ENCODE results near the gene ZNF787.

The ZNF787 gene

DNA sequence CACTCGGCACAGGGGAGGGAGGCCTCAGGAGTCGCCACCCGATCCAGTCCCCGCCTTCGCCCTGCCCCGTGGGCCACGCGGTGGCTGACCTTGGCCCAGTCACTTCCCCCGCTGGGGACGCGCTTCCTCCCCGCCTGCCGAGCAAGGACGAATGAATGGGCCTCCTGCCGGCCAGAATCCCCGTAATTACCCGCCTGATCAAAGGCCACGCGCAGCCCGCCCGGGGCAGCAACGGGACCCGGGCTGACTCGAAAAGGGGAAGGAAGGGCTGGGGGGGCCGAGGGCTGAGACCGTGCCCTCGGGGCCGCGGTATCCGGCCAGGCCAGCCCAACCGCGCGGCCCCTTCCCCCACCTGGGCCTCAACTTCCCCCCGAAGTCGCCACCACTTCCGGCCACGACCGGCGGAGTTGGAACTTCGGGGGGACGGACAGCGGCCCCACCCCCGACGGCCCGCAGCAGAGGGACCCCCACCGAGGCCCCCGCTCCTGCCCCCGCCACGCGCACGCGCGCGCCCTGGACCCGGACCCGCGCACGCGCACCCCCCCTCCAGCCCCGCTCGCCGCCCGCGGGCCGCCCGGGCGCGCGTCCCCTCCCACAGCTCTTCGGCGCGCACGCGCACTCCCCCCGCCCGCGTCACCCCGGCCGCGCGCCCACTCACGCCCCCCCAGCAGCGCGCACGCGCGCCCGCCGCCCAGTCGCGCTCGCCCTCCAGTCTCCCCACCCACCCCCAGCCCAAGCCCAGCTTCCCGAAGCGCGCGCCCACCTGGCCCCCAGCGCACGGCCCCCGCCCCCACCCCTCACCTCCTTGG lies 520 bp downstream of the ZNF787 start:
- DNase-seq (ENCODE audit: low read depth in 1 of 2, low spot score in 1 of 2): peak; percentile 59 to 70

DNA sequence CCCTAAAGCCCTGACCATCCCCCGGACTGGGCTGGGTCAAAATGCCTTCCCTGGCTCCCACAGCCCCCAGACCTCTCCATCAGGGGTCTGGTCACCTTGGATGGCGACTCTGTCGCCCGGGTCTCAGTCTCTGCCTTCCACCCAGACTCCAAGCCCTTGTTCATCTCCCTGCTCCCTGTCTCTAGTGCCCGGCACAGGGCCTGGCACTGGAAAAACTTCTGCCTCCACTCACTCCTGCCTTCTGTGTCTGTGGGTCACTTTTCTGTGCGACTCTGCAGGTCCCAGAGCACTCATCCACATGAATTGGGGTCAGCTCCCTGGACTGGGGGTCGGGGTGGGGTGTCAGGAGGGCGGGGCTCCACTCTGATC lies 1.1 kb downstream of the ZNF787 start:
- no peak for DNase-seq (ENCODE audit: low read depth in 1 of 2, low spot score in 1 of 2)

DNA sequence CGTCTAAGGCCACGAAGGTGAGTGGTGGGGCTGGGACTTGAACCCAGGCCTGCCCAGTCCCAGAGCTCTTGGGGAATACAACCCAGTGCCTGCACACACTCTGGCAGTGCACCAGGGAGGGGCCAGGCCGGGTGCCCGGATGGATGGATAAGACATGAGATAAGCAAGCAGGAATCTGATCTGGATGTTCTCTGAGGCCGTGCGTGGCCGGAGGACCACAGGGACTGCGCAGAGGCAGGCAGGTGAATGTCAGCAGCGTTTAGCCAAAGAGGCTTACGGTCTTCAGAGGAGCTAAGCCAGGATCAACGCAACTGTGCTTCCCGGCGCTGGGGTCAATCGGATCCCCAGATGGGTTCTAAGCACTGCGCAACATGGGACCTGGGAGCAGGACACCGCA lies 1.5 kb downstream of the ZNF787 start:
- no peak for DNase-seq (ENCODE audit: low read depth in 1 of 2, low spot score in 1 of 2)

DNA sequence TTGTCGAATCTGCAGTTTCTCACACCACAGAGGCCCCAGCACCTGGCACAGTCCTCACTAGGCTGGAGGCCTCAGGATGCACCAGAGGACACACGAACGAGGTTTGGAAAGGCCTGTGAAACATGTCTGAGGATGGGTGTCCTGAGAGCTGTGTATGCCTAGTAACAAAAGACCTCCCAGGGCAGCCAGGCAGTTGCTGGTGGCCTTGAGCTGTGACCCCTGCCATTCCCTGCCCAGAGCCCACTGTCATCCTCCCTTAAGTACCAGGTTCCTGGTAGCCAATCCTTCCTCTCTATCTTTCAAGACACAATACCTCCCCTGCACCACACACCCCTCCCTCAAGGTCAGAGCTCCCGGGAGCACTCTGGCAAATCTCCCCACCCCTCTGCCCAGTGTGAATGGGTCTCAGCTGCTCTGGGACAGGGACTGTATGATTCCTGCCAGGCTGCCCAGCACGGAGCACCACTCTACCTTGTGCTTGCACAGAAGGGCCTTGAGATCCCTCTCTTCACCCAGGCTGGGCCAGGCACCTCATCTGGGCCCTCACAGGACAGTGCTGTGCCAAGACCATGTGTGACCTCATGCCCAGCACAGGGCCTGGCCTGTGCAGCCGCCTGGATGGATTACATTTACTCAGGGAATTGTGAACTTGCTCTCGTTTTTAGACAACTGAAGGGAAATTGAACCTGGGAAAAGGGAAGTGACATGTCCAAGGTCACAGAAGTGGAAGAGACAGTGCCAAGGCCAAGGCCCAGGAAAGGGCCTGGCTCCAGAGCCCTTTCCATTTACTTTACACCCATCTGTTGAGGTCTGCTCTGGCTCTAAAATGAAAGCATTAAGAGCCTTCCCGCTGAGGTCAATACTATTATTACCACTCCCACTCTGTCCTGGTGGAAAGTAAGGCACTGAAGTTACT lies 2.2 kb downstream of the ZNF787 start:
- DNase-seq (ENCODE audit: low read depth in 1 of 2, low spot score in 1 of 2): no peak

DNA sequence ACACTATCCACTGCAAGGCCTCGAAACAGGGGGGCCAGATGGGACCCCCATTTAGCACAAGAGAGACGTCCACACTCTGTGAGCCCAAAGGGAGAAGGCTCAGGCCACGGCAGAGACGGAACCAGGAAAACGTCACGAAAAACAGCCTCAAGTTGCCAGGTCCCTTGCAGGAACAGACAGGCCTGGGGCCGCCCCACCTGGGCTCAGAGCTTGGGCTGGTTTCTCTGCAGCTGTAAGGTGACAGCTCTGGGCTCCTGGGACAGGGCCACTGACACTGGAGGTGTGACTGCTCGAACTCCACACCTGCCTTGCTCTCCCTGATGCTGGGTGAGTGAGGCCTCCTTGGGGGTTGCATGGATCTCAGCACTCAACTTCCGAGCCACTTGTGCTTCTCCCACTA lies 3.2 kb downstream of the ZNF787 start:
- DNase-seq (ENCODE audit: low read depth in 1 of 2, low spot score in 1 of 2): no peak

DNA sequence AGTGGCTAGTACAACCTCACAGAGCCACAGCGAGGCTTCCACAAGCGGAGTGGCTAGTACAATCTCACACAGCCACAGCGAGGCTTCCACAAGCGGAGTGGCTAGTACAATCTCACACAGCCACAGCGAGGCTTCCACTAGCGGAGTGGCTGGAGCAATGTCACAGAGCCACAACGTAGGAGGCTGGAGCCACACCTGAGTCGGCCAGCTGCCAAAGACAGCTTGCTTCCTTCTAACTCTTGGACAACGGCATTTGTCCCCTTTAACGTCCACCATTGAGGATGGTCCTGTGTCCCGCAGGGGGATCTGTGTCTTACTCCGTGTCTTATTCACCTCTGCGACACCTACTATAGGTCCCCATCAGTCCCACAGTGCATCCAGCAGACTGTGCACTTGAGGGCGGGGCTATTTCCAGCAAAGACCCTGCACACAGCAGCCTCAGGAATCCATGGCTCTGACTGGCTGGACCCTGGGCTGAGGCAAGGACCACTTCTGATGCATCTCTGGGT lies 3.7 kb downstream of the ZNF787 start:
- DNase-seq (ENCODE audit: low read depth in 1 of 2, low spot score in 1 of 2): no peak

DNA sequence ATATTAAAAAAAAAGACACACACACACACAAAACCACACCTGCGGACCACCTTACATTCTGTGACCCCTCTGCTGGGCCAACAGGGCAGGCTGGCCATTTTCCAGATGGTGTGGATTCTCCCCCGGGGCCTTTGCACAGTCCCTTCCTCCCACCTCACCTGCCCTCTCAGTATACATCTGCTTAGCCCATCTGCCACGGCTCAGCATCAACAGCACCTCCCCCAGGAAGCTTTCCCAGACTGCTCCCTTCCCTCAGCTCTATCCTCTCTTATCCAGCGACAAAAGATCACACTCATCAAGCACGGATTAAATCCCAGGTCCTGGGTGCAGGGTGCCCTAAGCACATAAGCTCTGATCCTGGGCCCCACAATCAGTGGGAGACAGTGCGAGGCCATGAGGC lies 4.5 kb downstream of the ZNF787 start:
- DNase-seq (ENCODE audit: low read depth in 1 of 2, low spot score in 1 of 2): no peak

DNA sequence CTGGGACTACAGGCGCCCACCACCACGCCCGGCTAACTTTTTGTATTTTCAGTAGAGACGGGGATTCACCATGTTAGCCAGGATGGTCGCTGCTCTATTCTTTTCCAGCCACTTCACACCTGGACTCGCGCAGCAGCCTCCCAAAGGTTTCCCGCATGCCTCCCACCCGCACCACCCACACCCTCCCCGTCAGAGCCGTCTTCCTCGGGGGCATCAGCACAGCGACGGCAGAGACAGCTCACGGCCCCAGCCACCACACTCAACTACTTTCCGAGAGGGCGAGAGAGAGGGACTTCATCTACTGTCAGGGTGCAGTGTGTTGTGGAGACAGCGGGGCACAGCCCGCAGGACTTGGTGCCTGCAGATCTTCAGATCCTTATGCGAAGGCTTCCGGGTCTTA lies 5.6 kb downstream of the ZNF787 start:
- DNase-seq (ENCODE audit: low read depth in 1 of 2, low spot score in 1 of 2): no peak

DNA sequence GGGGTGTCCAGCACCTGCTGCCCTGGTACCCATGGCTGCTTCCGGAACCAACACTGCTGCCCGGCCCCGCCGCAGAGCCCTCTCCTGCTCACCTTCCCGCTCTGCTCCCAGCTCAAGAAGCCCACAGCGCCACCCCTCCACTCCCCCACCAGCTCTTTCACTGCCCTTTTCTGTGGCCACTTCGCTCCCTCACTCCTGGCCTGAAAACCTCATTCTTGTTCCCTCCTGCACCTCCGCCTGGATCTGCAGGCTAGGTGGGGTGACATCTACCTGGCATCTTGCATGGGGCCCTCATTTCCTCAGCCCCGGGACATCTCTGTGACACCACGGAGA lies 6.4 kb downstream of the ZNF787 start:
- no peak for DNase-seq (ENCODE audit: low read depth in 1 of 2, low spot score in 1 of 2)

DNA sequence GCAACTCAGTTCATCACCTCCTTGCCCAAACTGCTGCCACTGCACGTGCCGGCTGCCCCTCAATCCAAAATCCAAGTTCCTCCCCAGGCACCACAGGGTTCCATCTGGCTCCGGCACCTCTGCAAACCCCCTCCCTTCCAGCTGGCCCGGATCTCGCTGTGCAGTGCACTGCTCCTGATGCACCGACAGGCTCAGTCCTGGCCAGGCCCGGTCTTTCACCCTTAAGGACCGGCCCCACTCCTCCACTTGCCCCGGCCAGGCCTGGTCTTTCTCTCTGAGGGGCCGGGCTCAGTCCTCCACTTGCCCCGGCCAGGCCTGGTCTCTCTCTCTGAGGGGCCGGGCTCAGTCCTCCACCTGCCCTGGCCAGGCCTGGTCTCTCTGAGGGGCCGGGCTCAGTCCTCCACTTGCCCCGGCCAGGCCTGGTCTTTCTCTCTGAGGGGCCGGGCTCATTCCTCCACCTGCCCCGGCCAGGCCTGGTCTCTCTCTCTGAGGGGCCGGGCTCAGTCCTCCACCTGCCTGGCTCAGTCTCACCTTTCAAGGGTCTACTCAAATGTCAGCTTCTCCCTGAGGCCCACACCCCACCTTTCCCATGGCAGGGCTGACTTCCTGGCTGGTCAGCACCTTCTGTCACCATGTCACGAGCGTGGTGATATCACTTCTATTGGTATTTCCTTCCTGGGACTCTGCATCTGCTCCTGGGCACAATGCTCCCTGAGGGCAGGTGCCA lies 6.9 kb downstream of the ZNF787 start:
- DNase-seq (ENCODE audit: low read depth in 1 of 2, low spot score in 1 of 2): no peak

DNA sequence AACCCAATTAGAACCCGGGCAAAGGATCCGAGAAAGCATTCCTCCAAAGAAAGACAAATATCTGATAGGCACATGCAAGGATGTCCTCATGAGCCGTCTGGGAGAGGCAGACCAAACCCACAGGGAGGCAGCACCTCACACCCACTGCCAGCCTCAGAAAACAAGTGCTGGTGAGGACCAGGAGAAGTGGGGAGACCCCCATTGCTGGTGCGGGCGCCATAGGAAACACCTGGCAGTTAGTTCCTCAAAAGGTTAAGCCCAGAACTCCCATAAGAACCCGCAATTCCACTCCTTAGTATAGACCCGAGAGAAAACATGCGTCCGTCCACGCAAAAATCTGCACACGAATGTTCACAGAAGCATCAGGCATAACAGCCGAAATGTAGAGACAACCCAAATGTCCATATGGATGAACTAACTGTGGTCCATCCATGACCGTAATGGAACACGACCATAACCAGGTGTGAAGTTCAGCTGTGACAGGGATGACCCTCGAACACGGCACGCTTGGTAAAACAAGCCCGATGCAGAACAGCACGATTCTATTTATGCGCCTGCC lies 7.9 kb downstream of the ZNF787 start:
- no peak for DNase-seq (ENCODE audit: low read depth in 1 of 2, low spot score in 1 of 2)

DNA sequence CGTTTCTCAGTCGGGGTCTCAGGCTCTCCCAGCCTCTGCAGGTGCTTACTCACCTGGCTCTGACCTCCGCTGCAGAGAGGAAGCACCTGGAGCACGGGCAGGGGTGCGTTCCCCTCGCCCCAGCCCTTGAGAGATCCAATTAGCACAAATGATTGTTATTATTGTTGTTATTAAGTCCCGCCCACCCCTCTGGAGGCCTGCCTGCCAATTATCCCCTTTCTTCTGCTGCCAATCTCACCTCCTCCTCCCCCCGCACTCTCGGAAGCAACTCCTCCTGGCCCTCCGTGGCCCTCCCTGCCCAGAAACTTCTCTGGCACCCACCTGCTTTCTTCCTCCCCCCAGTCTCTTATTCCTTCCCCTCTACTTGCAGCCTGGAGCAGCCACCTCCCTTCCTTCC lies 8.8 kb downstream of the ZNF787 start:
- no peak for DNase-seq (ENCODE audit: low read depth in 1 of 2, low spot score in 1 of 2)

DNA sequence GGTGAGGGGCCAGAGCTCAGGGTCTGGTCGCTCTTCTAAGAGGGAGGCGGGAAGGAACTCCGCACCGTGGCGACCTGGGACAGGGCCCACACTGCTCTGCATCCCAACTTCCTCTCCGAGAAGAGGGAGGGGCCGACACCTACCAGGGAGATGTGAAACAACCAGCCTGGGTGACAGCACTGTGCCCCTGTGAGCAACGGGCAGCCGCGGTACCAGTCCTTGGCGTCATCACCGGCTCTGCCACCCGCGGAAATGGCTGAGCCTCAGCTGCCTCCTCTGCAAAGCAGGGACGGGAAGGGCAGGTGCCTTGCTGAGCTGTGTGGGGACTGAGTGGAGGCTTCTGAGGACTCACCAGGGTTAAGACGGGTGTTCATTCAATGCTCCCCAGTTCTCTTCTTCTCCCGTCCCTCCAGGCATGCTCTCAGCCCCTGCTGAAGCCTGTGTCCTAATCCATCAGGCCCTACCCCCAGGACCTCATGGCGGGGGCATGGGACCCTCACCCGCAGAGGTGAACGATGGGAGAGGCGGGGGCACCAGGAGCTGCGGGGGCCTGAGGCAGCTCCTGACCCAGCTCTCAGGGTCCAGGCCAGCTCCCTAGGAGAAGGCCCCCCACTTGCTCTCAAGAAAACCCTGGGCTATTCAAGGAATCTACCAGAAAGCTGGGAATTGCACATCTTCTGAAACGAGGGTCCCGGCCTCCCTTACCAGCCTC lies 9.3 kb downstream of the ZNF787 start:
- peak in 1 of 2 donors; percentile 16 for DNase-seq (ENCODE audit: low read depth in 1 of 2, low spot score in 1 of 2)

DNA sequence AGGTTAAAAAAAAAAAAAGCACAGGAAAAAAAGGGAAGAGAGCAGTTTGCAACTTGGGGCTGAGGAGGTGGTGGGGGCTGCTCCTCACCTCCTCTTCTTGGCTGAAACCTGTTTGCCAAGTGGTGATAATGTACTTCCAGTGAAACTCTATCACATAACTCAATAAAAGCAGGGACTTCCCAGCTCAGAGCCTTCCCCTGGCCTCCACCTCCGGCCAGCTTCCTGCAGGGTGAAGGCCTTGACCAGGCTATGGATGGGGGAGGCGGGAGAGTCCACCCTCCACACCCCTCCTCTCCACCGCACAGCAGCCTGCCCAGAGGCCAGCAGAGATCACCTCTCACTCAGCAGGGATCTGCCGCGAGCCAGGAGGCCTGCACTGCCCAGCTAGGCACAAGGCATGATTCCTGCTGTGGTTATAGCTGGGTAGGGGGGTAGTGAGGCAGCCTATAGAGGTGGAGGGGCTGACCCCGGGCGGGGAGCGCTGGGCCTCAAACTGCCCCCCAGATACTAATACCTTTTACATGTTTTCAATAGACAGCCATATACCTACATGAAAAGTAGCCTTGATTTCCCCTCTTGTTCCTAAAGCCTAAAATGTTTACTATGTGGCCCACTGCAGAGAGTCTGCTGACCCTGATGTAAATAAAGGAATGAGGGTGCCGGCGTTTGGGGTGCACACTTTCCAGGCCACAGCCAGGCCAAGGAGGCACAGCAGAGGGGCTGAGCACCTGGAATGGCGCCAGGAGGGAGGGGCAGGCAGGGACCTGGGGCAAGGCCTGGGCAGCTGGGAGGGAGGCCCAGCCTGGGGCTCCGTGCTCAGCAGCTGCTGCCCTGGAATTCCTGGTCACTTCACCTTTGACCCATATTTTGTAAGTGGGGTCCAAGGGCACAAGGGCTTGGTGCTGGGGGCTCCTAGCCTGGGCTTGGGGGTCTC lies 10.3 kb downstream of the ZNF787 start:
- no peak for DNase-seq (ENCODE audit: low read depth in 1 of 2, low spot score in 1 of 2)

DNA sequence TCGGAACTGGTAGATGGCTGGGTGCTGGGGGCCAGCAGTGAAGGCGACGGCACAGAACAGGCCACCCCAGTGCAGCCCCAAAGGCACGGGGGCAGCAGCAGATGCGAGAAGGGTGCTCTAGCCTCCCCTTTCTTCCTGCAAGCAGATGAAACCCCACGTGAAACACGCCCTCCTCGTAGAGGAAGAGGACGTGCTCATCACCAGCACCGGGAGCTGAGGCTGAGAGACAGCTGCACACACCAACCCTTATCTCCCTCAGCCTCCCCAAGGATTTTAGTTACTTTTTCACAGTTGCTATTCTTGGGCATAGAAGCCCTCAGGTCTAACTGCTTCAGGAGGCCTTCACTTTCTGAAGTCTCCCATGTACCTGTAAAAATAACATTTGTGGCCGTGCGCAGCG lies 11.9 kb downstream of the ZNF787 start:
- DNase-seq (ENCODE audit: low read depth in 1 of 2, low spot score in 1 of 2): no peak

DNA sequence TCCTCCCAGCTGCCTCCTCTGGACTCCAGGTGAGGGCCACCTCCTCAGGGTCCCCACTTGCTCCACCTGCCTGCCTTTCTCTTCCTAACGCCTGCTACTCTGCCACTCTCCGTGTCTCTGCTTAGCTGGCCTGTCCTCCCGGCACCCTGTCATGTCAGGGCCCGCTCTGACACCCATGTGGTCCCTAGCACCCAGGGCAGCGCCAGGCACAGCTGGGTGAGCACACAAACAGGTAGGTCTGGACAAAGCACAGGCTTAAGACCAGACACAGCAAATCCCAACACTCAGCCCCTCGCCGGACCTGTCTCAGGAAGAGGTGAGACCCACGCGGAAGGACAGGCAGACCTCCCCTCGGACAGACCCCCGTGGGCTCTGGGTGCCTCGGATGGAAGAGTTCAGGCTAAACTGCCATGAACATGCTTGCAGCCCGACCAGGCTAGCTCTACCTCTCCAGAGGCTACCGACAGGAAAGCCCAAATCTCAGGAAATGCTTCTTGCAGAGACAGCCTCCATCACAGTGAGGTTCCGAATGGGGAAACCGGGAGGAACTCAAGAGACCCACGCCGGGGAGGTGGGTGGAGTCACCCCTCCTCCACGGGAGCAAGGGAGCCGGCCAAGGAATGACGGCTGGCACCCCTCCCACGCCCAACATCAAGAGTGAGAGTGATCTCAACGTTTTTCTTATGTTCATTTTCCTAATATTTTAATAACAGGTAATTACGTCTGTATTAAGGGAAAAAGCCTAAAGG lies 12.5 kb downstream of the ZNF787 start:
- DNase-seq (ENCODE audit: low read depth in 1 of 2, low spot score in 1 of 2): no peak

DNA sequence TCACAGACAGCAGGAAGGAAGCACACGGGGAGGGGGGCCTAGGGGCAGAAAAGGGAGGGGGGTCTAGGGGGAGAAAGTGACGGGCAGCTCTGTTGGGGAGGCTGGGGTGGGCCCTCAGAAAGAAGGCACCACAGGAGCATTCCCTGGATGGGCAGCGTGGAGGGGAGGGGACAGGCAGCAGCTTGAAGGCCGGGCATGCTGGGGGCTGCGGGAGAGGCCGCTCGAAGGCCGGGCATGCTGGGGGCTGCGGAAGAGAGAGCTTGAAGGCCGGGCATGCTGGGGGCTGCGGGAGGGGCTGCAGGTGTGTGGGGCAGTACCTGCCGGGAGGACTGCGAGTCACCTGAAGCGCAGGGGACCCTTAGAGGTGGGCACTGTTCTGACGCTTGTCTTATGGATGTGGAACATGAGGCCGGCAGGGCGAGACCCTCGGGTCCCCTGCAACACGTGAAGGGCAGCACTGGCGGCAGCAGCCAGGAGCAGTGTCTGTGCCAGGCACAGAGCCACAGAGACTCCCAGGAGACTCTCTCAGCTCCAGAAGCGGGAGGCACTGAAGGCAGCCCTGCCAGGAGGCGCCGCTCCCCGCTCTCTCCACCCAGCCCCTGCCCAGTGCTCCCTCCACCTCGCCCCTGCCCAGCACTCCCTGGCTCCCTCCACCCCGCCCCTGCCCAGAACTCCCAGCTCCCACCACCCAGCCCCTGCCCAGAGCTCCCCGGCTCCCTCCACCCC lies 13.3 kb downstream of the ZNF787 start:
- no peak for DNase-seq (ENCODE audit: low read depth in 1 of 2, low spot score in 1 of 2)

DNA sequence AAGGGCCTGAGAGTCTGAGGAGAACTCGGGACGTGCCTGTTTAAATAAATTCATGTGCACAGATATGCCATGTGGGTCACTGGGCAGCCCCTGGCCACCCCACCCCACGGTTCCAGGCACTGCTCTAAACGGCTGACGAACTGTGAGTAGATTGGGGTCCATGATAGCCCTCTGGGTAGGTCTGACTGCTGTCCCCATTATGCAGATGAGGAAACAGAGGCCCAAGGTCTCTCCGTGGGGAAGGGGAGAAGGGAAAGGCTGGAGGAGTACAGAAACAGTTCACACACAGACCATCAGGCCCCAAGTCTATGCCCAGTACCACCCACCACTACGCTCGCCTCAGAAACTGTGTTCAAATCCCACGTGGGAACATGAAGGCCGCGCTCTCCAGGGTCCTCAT lies 14.1 kb downstream of the ZNF787 start:
- no peak for DNase-seq (ENCODE audit: low read depth in 1 of 2, low spot score in 1 of 2)
